ENCODE results near the gene PTH2.

DNA sequence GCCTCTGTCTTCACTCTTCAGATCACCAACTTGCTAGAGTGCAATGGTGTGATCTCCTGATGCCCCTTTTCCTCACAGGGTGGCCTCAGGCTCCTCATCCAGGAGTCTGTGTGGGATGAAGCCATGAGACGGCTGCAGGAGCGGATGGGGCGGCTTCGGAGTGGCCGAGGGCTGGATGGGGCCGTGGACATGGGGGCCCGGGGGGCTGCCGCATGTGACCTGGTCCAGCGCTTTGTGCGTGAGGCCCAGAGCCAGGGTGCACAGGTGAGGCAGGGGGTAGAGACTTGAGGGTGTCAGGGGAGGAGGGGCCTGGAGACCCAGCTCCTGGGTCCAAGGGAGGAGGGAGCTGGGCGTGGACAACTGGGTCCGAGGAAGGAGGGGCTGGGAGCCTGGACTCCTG, 39.3 kb upstream of the PTH2 start:
- TF ChIP-seq, protein P1, sequence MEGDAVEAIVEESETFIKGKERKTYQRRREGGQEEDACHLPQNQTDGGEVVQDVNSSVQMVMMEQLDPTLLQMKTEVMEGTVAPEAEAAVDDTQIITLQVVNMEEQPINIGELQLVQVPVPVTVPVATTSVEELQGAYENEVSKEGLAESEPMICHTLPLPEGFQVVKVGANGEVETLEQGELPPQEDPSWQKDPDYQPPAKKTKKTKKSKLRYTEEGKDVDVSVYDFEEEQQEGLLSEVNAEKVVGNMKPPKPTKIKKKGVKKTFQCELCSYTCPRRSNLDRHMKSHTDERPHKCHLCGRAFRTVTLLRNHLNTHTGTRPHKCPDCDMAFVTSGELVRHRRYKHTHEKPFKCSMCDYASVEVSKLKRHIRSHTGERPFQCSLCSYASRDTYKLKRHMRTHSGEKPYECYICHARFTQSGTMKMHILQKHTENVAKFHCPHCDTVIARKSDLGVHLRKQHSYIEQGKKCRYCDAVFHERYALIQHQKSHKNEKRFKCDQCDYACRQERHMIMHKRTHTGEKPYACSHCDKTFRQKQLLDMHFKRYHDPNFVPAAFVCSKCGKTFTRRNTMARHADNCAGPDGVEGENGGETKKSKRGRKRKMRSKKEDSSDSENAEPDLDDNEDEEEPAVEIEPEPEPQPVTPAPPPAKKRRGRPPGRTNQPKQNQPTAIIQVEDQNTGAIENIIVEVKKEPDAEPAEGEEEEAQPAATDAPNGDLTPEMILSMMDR (IDR thresholded peaks at IDR 0.05): no peak
- no peak for TF ChIP-seq POLR2AphosphoS5 (IDR thresholded peaks at IDR 0.05)
- no peak for TF ChIP-seq POLR2A (IDR thresholded peaks at IDR 0.05)

Data from prostate gland (tissue), 2 donors.